Spinal cord (tissue), 4 donors: ENCODE measurements around the gene B3GNT9. TPM values are rescaled to one million over a fixed set of nuclear protein-coding genes. Genes with fewer than 3 reads are reported as not detected.

Experiments used
- polyA plus RNA-seq, 2 donors: library from polyadenylated mRNA; unstranded; fragments of 120-200 nt; gene quantifications; one replicate each; pipeline ENCODE4 v1.2.1, GENCODE V29; 2013; ENCODE audit not compliant: insufficient read length in 2 of 2
- total RNA-seq, 2 donors: library from RNA; depleted of rRNA in 1 of 2; stranded (reverse); fragments of 120-200 nt in 1 of 2; fragments of >200 nt in 1 of 2; gene quantifications; one replicate each; pipeline versions ENCODE4 v1.2.3 to v1.2.4, GENCODE V29; 2013 to 2014

The B3GNT9 gene
- total and polyA plus RNA-seq, 4 donors = 6.2 to 34.9 (median 11.0) TPM

Other genes with a start within 250 kb of the B3GNT9 start
- not detected for gene CDH16, start 232.1 kb downstream of the B3GNT9 start, total RNA-seq
- 1 to 10 TPM in 1 of 2 donors, under 1 TPM in 1; 0.67 to 1.8 TPM for gene CDH16, start 232.1 kb downstream of the B3GNT9 start, polyA plus RNA-seq
- 1 to 10 TPM; 1.8 to 6.0 TPM for gene RRAD, start 225.5 kb downstream of the B3GNT9 start, total RNA-seq
- 1 to 10 TPM; 1.3 to 2.3 TPM for gene RRAD, start 225.5 kb downstream of the B3GNT9 start, polyA plus RNA-seq
- gene CIAO2B, start 216.6 kb downstream of the B3GNT9 start, total RNA-seq = 100 to 1,000 TPM in 1 of 2 donors, 10 to 100 TPM in 1; 52.7 to 121 TPM
- 100 to 1,000 TPM; 134 to 138 TPM for gene CIAO2B, start 216.6 kb downstream of the B3GNT9 start, polyA plus RNA-seq
- gene CES2, start 215.5 kb downstream of the B3GNT9 start, total RNA-seq = 10 to 100 TPM; 22.9 to 41.5 TPM
- 10 to 100 TPM; 42.0 to 50.2 TPM for gene CES2, start 215.5 kb downstream of the B3GNT9 start, polyA plus RNA-seq
- 1 to 10 TPM in 1 of 2 donors, under 1 TPM in 1; 0.99 to 2.1 TPM for gene CES3, start 189.7 kb downstream of the B3GNT9 start, total RNA-seq
- gene CES3, start 189.7 kb downstream of the B3GNT9 start, polyA plus RNA-seq = 1 to 10 TPM; 1.1 to 1.8 TPM
- 10 to 100 TPM in 1 of 2 donors, 1 to 10 TPM in 1; 9.8 to 22.5 TPM for gene CES4A, start 162.4 kb downstream of the B3GNT9 start, total RNA-seq
- 10 to 100 TPM; 18.5 to 48.6 TPM for gene CES4A, start 162.4 kb downstream of the B3GNT9 start, polyA plus RNA-seq
- 10 to 100 TPM; 45.4 to 59.4 TPM for gene CBFB, start 121.8 kb downstream of the B3GNT9 start, total RNA-seq
- gene CBFB, start 121.8 kb downstream of the B3GNT9 start, polyA plus RNA-seq = 10 to 100 TPM; 36.1 to 38.6 TPM
- 10 to 100 TPM; 15.5 to 32.2 TPM for gene PHAF1, start 41.1 kb downstream of the B3GNT9 start, total RNA-seq
- 10 to 100 TPM; 23.5 to 24.7 TPM for gene PHAF1, start 41.1 kb downstream of the B3GNT9 start, polyA plus RNA-seq
- 10 to 100 TPM; 12.1 to 13.9 TPM for gene TRADD, start 8.9 kb upstream of the B3GNT9 start, total RNA-seq
- gene TRADD, start 8.9 kb upstream of the B3GNT9 start, polyA plus RNA-seq = 10 to 100 TPM; 11.6 to 17.0 TPM
- 1 to 10 TPM; 1.9 to 3.9 TPM for gene FBXL8, start 9.0 kb upstream of the B3GNT9 start, total RNA-seq
- 1 to 10 TPM; 1.8 to 5.3 TPM for gene FBXL8, start 9.0 kb upstream of the B3GNT9 start, polyA plus RNA-seq
- 10 to 100 TPM; 14.0 to 55.0 TPM for gene HSF4, start 13.7 kb upstream of the B3GNT9 start, total RNA-seq
- gene HSF4, start 13.7 kb upstream of the B3GNT9 start, polyA plus RNA-seq = 10 to 100 TPM; 28.5 to 54.5 TPM
- 10 to 100 TPM; 14.0 to 17.9 TPM for gene NOL3, start 19.5 kb upstream of the B3GNT9 start, total RNA-seq
- 10 to 100 TPM; 20.3 to 25.4 TPM for gene NOL3, start 19.5 kb upstream of the B3GNT9 start, polyA plus RNA-seq
- gene MATCAP1, start 33.0 kb upstream of the B3GNT9 start, total RNA-seq = 10 to 100 TPM; 22.2 to 34.6 TPM
- 100 to 1,000 TPM; 127 to 157 TPM for gene MATCAP1, start 33.0 kb upstream of the B3GNT9 start, polyA plus RNA-seq
- 1 to 10 TPM; 1.1 to 2.3 TPM for gene EXOC3L1, start 39.1 kb upstream of the B3GNT9 start, total RNA-seq
- 1 to 10 TPM; 5.4 to 5.5 TPM for gene EXOC3L1, start 39.1 kb upstream of the B3GNT9 start, polyA plus RNA-seq
- 10 to 100 TPM; 16.7 to 39.4 TPM for gene E2F4, start 41.2 kb upstream of the B3GNT9 start, total RNA-seq
- 10 to 100 TPM; 42.1 to 53.5 TPM for gene E2F4, start 41.2 kb upstream of the B3GNT9 start, polyA plus RNA-seq
- gene ELMO3, start 48.1 kb upstream of the B3GNT9 start, total RNA-seq = 1 to 10 TPM in 1 of 2 donors, under 1 TPM in 1; 0.10 to 1.2 TPM
- 1 to 10 TPM; 1.5 to 2.9 TPM for gene ELMO3, start 48.1 kb upstream of the B3GNT9 start, polyA plus RNA-seq
- gene TMEM208, start 76.1 kb upstream of the B3GNT9 start, total RNA-seq = 10 to 100 TPM; 18.8 to 39.9 TPM
- gene TMEM208, start 76.1 kb upstream of the B3GNT9 start, polyA plus RNA-seq = 10 to 100 TPM; 51.5 to 57.4 TPM
- 10 to 100 TPM in 1 of 2 donors, 1 to 10 TPM in 1; 5.4 to 21.5 TPM for gene FHOD1, start 96.5 kb upstream of the B3GNT9 start, total RNA-seq
- 10 to 100 TPM; 23.9 to 34.3 TPM for gene FHOD1, start 96.5 kb upstream of the B3GNT9 start, polyA plus RNA-seq
- gene SLC9A5, start 98.0 kb upstream of the B3GNT9 start, total RNA-seq = 1 to 10 TPM; 1.4 to 1.7 TPM
- gene SLC9A5, start 98.0 kb upstream of the B3GNT9 start, polyA plus RNA-seq = 1 to 10 TPM; 6.1 to 9.1 TPM
- 10 to 100 TPM in 1 of 2 donors, 1 to 10 TPM in 1; 6.0 to 10.9 TPM for gene PLEKHG4, start 128.5 kb upstream of the B3GNT9 start, total RNA-seq
- 1 to 10 TPM; 5.5 to 6.1 TPM for gene PLEKHG4, start 128.5 kb upstream of the B3GNT9 start, polyA plus RNA-seq
- under 1 TPM; 0.50 to 0.99 TPM for gene KCTD19, start 175.7 kb upstream of the B3GNT9 start, total RNA-seq
- 1 to 10 TPM; 2.2 to 2.7 TPM for gene KCTD19, start 175.7 kb upstream of the B3GNT9 start, polyA plus RNA-seq
- 1 to 10 TPM; 4.3 to 4.6 TPM for gene LRRC36, start 175.8 kb upstream of the B3GNT9 start, total RNA-seq
- 10 to 100 TPM in 1 of 2 donors, 1 to 10 TPM in 1; 7.1 to 10.9 TPM for gene LRRC36, start 175.8 kb upstream of the B3GNT9 start, polyA plus RNA-seq
- 10 to 100 TPM; 34.2 to 37.5 TPM for gene TPPP3, start 242.5 kb upstream of the B3GNT9 start, total RNA-seq
- 100 to 1,000 TPM; 109 to 115 TPM for gene TPPP3, start 242.5 kb upstream of the B3GNT9 start, polyA plus RNA-seq